Activated naive CD8-positive, alpha-beta T cell (primary cell): ENCODE measurements around the gene MAP3K5.

ENCODE experiments used
- H3K27ac Mint-ChIP-seq: one replicate; pipeline ENCODE4 v1.8.0; 2021; ENCODE audit warnings: mixed read lengths
- H3K27me3 Mint-ChIP-seq: one replicate; pipeline ENCODE4 v1.8.0; 2021; ENCODE audit warnings: mixed read lengths
- H3K36me3 Mint-ChIP-seq: one replicate; pipeline ENCODE4 v1.8.0; 2021; ENCODE audit warnings: mixed read lengths
- H3K4me1 Mint-ChIP-seq: one replicate; pipeline ENCODE4 v1.8.0; 2021; ENCODE audit warnings: low read depth, mixed read lengths
- H3K4me3 Mint-ChIP-seq: one replicate; pipeline ENCODE4 v1.8.0; 2021; ENCODE audit warnings: mild to moderate bottlenecking, mixed read lengths
- H3K9me3 Mint-ChIP-seq: one replicate; pipeline ENCODE4 v1.8.0; 2021; ENCODE audit warnings: low read depth, mixed read lengths

Gene MAP3K5

GRCh38 chr6:136524339-136524935, 267.8 kb downstream of the MAP3K5 start:
- no peaks in the 10 kb centered on the region for H3K9me3 Mint-ChIP-seq
- no peak overlapping the region for H3K4me3 Mint-ChIP-seq
- H3K36me3 Mint-ChIP-seq = no peaks in the 10 kb centered on the region
- H3K27me3 Mint-ChIP-seq = peaks cover 8% of the 10 kb centered on the region
- H3K27ac Mint-ChIP-seq = no peak overlapping the region
- peaks cover 20% of the 10 kb centered on the region for H3K4me1 Mint-ChIP-seq

GRCh38 chr6:136523196-136523595, 269.1 kb downstream of the MAP3K5 start:
- Mint-ChIP-seq H3K9me3 (no peaks in the 10 kb centered on the region), H3K27me3 (peaks cover 8% of the 10 kb centered on the region), H3K4me3 (no peak overlapping the region)

GRCh38 chr6:136522636-136523035, 269.6 kb downstream of the MAP3K5 start:
- Mint-ChIP-seq H3K9me3 (no peaks in the 10 kb centered on the region), H3K4me1 (peaks cover 20% of the 10 kb centered on the region), H3K36me3 (no peaks in the 10 kb centered on the region), H3K4me3 (no peak overlapping the region), H3K27me3 (peaks cover 8% of the 10 kb centered on the region), H3K27ac (no peak overlapping the region)

More at GRCh38 chr6:136523196-136523595, 269.1 kb downstream of the MAP3K5 start:
- no peaks in the 10 kb centered on the region for H3K36me3 Mint-ChIP-seq
- H3K27ac Mint-ChIP-seq = no peak overlapping the region
- H3K4me1 Mint-ChIP-seq = peaks cover 20% of the 10 kb centered on the region

GRCh38 chr6:136521911-136522310, 270.4 kb downstream of the MAP3K5 start:
- no peaks in the 10 kb centered on the region for H3K36me3 Mint-ChIP-seq
- peaks cover 17% of the 10 kb centered on the region for H3K4me1 Mint-ChIP-seq
- H3K4me3 Mint-ChIP-seq = no peak overlapping the region
- H3K9me3 Mint-ChIP-seq = no peaks in the 10 kb centered on the region
- H3K27me3 Mint-ChIP-seq = peaks cover 6% of the 10 kb centered on the region
- H3K27ac Mint-ChIP-seq = no peak overlapping the region

GRCh38 chr6:136521427-136521826, 270.9 kb downstream of the MAP3K5 start:
- Mint-ChIP-seq H3K4me3 (no peak overlapping the region), H3K27ac (no peak overlapping the region), H3K36me3 (no peaks in the 10 kb centered on the region), H3K4me1 (peaks cover 13% of the 10 kb centered on the region), H3K27me3 (peaks cover 3% of the 10 kb centered on the region), H3K9me3 (no peaks in the 10 kb centered on the region)

GRCh38 chr6:136520517-136520916, 271.8 kb downstream of the MAP3K5 start:
- Mint-ChIP-seq H3K9me3 (no peaks in the 10 kb centered on the region), H3K27ac (no peak overlapping the region), H3K4me1 (peaks cover 7% of the 10 kb centered on the region), H3K36me3 (no peaks in the 10 kb centered on the region), H3K27me3 (no peaks in the 10 kb centered on the region), H3K4me3 (no peak overlapping the region)

GRCh38 chr6:136517582-136517981, 274.7 kb downstream of the MAP3K5 start:
- H3K9me3 Mint-ChIP-seq = no peaks in the 10 kb centered on the region
- no peaks in the 10 kb centered on the region for H3K36me3 Mint-ChIP-seq
- H3K27ac Mint-ChIP-seq = no peak overlapping the region
- no peaks in the 10 kb centered on the region for H3K4me1 Mint-ChIP-seq
- H3K27me3 Mint-ChIP-seq = peaks cover 4% of the 10 kb centered on the region
- H3K4me3 Mint-ChIP-seq = no peak overlapping the region

- no peak overlapping the region for H3K27ac Mint-ChIP-seq
- H3K4me1 Mint-ChIP-seq = no peaks in the 10 kb centered on the region
- no peaks in the 10 kb centered on the region for H3K36me3 Mint-ChIP-seq
- H3K27me3 Mint-ChIP-seq = peaks cover 4% of the 10 kb centered on the region
- H3K9me3 Mint-ChIP-seq = no peaks in the 10 kb centered on the region
- no peak overlapping the region for H3K4me3 Mint-ChIP-seq
Observed at GRCh38 chr6:136517002-136517401, 275.3 kb downstream of the MAP3K5 start.

- Mint-ChIP-seq H3K27me3 (peaks cover 4% of the 10 kb centered on the region), H3K9me3 (no peaks in the 10 kb centered on the region), H3K4me3 (no peak overlapping the region), H3K27ac (no peak overlapping the region), H3K36me3 (no peaks in the 10 kb centered on the region), H3K4me1 (peaks cover 21% of the 10 kb centered on the region)
Observed at GRCh38 chr6:136514591-136514990, 277.7 kb downstream of the MAP3K5 start.

- H3K36me3 Mint-ChIP-seq = no peaks in the 10 kb centered on the region
- H3K4me1 Mint-ChIP-seq = peaks cover 25% of the 10 kb centered on the region
- peaks cover 4% of the 10 kb centered on the region for H3K27me3 Mint-ChIP-seq
- no peak overlapping the region for H3K27ac Mint-ChIP-seq
- no peak overlapping the region for H3K4me3 Mint-ChIP-seq
- no peaks in the 10 kb centered on the region for H3K9me3 Mint-ChIP-seq
Observed at GRCh38 chr6:136511926-136512325, 280.4 kb downstream of the MAP3K5 start.

- Mint-ChIP-seq H3K4me1 (peaks cover 25% of the 10 kb centered on the region), H3K9me3 (no peaks in the 10 kb centered on the region), H3K4me3 (no peak overlapping the region), H3K36me3 (no peaks in the 10 kb centered on the region), H3K27ac (no peak overlapping the region), H3K27me3 (peaks cover 4% of the 10 kb centered on the region)
Observed at GRCh38 chr6:136511397-136511796, 280.9 kb downstream of the MAP3K5 start.

GRCh38 chr6:136510782-136511181, 281.5 kb downstream of the MAP3K5 start:
- Mint-ChIP-seq H3K27me3 (peaks cover 4% of the 10 kb centered on the region), H3K4me3 (peak overlapping the region; percentile 9), H3K4me1 (peaks cover 25% of the 10 kb centered on the region), H3K9me3 (no peaks in the 10 kb centered on the region), H3K27ac (peak overlapping the region; percentile 41), H3K36me3 (no peaks in the 10 kb centered on the region)

- no peaks in the 10 kb centered on the region for H3K9me3 Mint-ChIP-seq
- peak overlapping the region; percentile 51 for H3K27ac Mint-ChIP-seq
- H3K4me3 Mint-ChIP-seq = peak overlapping the region; percentile 6
- peaks cover 3% of the 10 kb centered on the region for H3K27me3 Mint-ChIP-seq
- H3K4me1 Mint-ChIP-seq = peaks cover 25% of the 10 kb centered on the region
- no peaks in the 10 kb centered on the region for H3K36me3 Mint-ChIP-seq
Observed at GRCh38 chr6:136510299-136510698, 282.0 kb downstream of the MAP3K5 start.

- Mint-ChIP-seq H3K9me3 (no peaks in the 10 kb centered on the region), H3K27me3 (peaks cover 2% of the 10 kb centered on the region), H3K27ac (no peak overlapping the region), H3K36me3 (no peaks in the 10 kb centered on the region), H3K4me3 (no peak overlapping the region), H3K4me1 (peaks cover 25% of the 10 kb centered on the region)
Observed at GRCh38 chr6:136508725-136509392, 283.4 kb downstream of the MAP3K5 start.
